ENCODE measurements around the gene PAF1. TPM values are rescaled to one million over a fixed set of nuclear protein-coding genes. Genes with fewer than 3 reads are reported as not detected.
A peak's percentile ranks its signal among the peaks of the same experiment; 100 is the strongest.

Gene PAF1
- total RNA-seq, 1 donor from 2014 or later = 47.1 TPM

DNA sequence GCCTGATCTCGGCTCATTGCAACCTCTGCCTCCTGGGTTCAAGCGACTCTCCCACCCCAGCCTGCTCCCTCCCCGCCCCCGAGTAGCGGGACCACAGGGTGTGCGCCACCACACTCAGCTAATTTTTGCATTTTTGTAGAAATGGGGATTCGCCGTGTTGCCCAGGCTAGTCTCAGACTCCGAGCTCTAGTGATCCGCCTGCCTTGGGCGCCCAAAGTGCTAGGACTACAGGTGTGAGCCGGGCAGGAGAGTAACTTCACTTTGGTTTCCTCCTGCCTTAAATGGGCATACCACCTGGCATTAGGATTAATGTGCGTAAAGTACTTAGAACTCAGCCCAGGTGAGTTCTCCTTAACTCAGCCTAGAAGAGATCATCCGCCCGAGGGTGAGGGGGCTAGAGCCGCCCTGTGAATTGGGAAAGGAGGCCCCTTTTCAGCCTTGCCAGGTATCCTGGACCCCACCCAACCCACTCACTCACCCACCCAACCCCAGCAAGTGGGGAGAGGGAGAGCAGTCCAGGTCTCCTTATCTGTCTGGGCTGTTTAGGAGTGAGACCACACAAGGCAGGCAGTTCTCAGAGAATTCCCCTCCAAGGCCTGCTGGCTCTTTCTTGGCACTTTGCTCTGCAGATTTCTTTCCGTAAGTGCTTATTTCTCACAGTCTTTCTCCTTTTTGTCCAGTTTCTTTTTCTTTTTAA lies 14.5 kb upstream of the PAF1 start:
- H3K4me1 Mint-ChIP-seq = peaks cover 51% of the 10 kb centered on the region
- DNase-seq = peak; percentile 69
- intact Hi-C loops (cut with micrococcal nuclease) = no loop called here
- no peaks in the 10 kb centered on the region for H3K27me3 Mint-ChIP-seq
- peak overlapping the region; percentile 45 for H3K4me3 Mint-ChIP-seq
- H3K27ac Mint-ChIP-seq = peak overlapping the region; percentile 58
- H3K9me3 Mint-ChIP-seq = no peaks in the 10 kb centered on the region
- peaks cover 22% of the 10 kb centered on the region for H3K36me3 Mint-ChIP-seq (ENCODE audit: low read depth)

DNA sequence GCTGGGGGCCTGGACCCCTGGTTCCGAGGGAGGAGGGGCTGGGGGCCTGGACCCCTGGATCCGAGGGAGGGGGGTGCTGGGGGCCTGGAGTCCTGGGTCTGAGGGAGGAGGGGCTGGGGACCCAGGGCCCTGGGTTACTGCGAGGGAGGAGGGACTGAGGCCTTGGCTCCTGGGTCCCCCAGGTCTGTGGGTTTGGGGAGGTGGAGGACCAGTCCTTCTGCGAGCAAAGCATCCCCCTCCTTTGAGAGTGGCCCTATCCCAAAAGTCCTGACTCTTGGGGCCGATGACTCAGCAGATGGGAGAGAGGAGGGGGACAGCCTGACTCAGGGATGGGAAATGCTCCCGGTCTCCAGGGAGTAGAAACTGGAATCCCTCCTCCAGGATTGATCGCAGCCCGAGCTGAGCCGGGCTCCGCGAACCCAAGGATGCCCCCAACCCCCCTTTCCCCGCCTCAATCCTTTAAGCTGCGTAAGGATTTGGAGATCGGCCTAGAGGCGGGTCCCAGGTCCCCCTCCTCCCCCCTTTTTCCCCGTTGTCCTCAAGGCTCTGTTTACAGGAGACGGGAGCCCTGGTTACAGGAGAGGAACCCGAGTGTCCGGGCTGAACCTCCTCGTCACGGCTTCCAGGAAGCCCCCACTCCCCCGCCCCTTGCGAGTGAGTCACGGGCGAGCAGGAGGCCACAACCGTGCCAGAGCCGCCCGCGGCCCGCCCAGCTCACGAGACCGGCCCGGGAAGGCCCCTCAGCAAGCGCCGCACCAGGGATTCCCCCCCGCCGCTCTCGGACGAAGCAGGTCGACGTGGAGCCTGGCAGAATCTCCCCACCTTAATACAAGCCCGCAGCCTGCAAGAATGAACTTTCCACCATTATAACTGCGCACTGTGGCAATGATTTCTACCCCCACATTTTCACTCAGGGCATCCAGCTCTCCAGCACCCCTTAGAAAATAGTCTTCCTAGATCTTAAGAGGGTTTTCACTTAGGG lies 12.7 kb upstream of the PAF1 start:
- DNase-seq = peak; percentile 98
- Mint-ChIP-seq H3K4me3 (peak overlapping the region; percentile 87), H3K36me3 (ENCODE audit: low read depth) (peaks cover 25% of the 10 kb centered on the region), H3K27me3 (no peaks in the 10 kb centered on the region), H3K4me1 (peaks cover 58% of the 10 kb centered on the region), H3K9me3 (no peaks in the 10 kb centered on the region), H3K27ac (peak overlapping the region; percentile 91)
- intact Hi-C loops (cut with micrococcal nuclease) = no loop called here

- Mint-ChIP-seq H3K27ac (peak overlapping the region; percentile 91), H3K27me3 (no peaks in the 10 kb centered on the region), H3K36me3 (ENCODE audit: low read depth) (peaks cover 15% of the 10 kb centered on the region), H3K9me3 (no peaks in the 10 kb centered on the region), H3K4me3 (peak overlapping the region; percentile 87), H3K4me1 (peaks cover 57% of the 10 kb centered on the region)
- intact Hi-C loops (cut with micrococcal nuclease) = no loop called here
- DNase-seq = peak; percentile 96
Measured at GRCh38 chr19:39402346-39403300, 11.7 kb upstream of the PAF1 start.

DNA sequence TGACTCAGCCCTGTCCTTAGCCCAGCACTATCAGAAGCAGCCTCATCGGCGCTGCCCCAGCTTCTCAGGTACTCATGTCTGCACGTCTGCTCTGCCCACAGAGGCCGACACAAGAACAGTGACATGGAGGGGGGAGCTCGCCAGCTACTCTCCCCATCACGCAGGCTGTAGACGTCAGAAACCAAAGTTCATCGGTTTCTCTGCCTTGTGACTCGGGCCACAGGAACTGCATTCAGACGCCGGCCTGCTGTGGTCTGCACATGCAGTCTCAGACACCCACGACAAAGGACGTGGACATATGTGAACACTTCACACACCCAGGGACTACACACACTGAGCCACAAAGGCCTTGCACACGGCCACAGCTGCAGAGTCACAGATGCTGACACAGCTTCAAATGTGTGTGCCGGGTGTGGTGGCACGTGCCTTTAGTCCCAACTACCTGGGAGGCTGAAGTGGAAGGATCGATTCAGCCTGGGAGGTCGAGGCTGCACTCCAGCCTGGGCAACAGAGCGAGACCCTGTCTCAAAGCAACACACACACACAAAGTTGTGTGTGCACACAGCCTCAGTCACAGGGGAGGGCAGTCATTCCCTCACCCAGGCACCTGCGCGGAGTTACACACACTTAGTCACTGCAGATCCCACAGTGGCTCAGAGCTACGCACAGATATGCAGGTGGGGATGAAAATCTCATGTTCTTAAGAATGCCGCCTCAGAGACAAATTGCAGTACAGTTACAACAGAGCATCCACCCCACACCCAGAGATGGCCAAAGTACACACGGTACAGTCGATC lies 10.8 kb upstream of the PAF1 start:
- peak overlapping the region; percentile 91 for H3K27ac Mint-ChIP-seq
- H3K9me3 Mint-ChIP-seq = no peaks in the 10 kb centered on the region
- no peaks in the 10 kb centered on the region for H3K27me3 Mint-ChIP-seq
- intact Hi-C loops (cut with micrococcal nuclease) = no loop called here
- H3K4me3 Mint-ChIP-seq = peak overlapping the region; percentile 87
- peaks cover 60% of the 10 kb centered on the region for H3K4me1 Mint-ChIP-seq
- peak; percentile 92 for DNase-seq
- H3K36me3 Mint-ChIP-seq (ENCODE audit: low read depth) = peaks cover 11% of the 10 kb centered on the region

DNA sequence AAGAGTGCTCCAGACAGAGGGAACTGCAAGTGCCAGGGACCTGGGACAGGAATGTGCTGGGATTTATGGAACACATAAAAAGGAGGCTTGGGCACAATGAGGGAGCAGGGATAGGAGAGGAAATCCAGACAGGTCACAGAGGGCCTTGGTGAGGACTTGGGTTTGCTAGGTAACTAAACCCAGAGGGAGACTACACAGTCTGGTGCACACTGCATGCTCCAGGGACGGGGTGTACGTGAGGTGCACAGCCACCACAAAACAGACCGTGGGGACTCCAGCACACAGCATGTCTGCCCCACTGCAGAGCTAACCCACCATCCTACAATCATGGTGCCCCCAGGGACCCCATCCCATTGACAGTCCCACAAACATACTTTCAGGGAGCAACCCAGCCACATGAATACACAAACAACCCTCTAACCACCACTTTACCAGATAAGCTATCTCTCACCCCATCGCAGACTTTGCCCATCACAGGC lies 10.2 kb upstream of the PAF1 start:
- Mint-ChIP-seq H3K4me3 (peak overlapping the region; percentile 87), H3K9me3 (no peaks in the 10 kb centered on the region), H3K4me1 (peaks cover 57% of the 10 kb centered on the region), H3K27me3 (no peaks in the 10 kb centered on the region), H3K27ac (peak overlapping the region; percentile 91), H3K36me3 (ENCODE audit: low read depth) (peaks cover 11% of the 10 kb centered on the region)
- intact Hi-C loops (cut with micrococcal nuclease) = no loop called here
- no peak for DNase-seq

GRCh38 chr19:39400061-39400460 lies 9.2 kb upstream of the PAF1 start:
- peaks cover 56% of the 10 kb centered on the region for H3K4me1 Mint-ChIP-seq
- no peaks in the 10 kb centered on the region for H3K27me3 Mint-ChIP-seq
- no peak overlapping the region for H3K4me3 Mint-ChIP-seq
- DNase-seq = no peak
- peaks cover 17% of the 10 kb centered on the region for H3K36me3 Mint-ChIP-seq (ENCODE audit: low read depth)
- intact Hi-C loops (cut with micrococcal nuclease) = no loop called here
- peak overlapping the region; percentile 38 for H3K27ac Mint-ChIP-seq
- no peaks in the 10 kb centered on the region for H3K9me3 Mint-ChIP-seq

DNA sequence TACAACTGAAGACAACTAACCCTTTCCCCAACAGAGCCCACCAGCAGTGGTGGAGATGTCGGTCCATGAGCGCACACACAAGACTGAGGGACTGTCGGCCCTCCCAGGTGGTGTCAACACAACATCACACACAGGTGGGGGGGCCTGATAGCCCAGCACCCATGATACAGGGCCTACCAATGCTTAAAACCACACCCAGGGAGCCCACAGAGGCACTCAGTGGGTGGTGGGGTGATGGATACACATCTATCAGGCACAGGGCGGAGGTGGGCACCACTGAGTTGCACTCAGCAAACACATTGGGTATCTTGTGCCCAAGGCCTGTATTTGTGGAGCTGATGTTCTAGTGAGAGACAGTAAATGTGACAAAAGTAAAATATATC lies 8.8 kb upstream of the PAF1 start:
- H3K9me3 Mint-ChIP-seq = no peaks in the 10 kb centered on the region
- H3K4me3 Mint-ChIP-seq = no peak overlapping the region
- no peaks in the 10 kb centered on the region for H3K27me3 Mint-ChIP-seq
- peaks cover 18% of the 10 kb centered on the region for H3K36me3 Mint-ChIP-seq (ENCODE audit: low read depth)
- H3K4me1 Mint-ChIP-seq = peaks cover 57% of the 10 kb centered on the region
- intact Hi-C loops (cut with micrococcal nuclease) = no loop called here
- H3K27ac Mint-ChIP-seq = peak overlapping the region; percentile 38
- DNase-seq = no peak

DNA sequence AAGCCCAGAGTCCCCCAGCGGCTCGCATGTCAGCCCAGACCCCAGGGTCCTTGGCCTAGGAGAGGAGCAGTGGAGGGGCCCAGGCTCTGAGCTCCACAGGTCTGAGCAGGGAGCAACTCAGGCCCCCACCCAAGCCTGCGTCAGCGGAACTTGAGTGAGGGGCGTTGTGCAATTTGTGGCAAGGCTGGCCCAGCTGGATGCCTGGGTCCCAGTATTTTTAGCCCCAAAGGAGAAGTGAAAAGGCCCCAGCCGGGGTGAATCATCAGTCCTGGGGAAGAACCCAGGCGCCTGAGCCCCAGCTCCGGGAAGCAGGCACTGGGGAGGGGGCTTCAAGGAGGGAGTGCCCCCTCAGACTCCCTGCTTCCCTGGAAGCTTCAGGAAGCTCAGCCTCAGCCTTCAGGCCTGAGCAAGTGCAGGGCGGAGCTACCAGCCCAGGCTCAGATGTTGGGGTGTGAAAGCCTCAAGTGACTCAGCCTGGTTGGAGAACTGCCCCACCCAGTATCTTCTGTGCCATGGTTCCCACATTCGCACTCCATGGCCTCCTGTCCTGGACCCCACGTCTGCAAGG lies 7.5 kb upstream of the PAF1 start:
- Mint-ChIP-seq H3K27ac (peak overlapping the region; percentile 90), H3K4me3 (peak overlapping the region; percentile 60), H3K36me3 (ENCODE audit: low read depth) (peaks cover 24% of the 10 kb centered on the region), H3K27me3 (no peaks in the 10 kb centered on the region), H3K9me3 (no peaks in the 10 kb centered on the region), H3K4me1 (peaks cover 54% of the 10 kb centered on the region)
- intact Hi-C loops (cut with micrococcal nuclease) = no loop called here
- DNase-seq = peak; percentile 84

DNA sequence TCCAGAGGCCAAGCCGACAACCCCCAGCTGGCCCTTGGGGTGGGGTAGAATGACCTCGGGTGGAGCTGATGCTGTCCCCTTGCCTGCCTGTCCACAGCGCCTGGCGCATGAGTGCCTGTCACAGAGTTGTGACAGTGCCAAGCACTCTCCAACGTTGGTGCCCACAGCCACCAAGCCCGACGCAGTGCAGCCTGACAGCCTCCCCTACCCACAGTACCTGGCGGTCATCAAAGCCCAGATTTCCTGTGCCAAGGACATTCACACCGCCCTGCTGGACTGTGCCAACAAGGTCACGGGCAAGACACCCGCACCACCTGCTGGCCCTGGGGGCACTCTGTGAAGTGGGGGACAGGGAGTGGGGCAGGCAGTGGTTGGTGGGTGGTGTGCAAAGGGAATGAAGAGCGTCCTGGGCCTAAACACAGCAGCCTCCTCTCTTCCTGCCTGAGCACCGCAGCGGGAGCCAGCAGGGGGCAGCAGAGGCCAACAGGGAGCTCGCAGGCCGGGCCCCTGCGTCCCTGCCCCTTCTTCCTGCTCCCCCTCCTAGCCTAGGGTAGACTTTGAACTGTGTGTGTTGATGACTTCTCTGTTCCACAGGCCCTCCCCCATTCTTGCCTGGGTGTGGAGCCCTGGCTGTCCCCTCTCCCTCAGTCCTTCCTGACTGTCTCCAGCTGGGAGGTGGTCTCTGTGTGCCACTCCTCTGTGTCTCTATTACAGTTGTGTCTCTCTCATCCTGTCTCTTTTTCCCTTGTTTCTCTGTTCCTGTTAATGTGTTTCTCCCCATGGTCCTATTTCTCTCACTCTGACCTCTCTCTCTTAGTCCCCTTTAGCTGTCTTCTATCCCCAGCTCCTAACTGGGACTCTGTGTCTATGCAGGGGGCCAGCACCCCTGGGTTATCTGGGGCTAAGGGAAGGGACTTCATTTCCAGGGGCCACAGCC lies 6.7 kb upstream of the PAF1 start:
- peaks cover 51% of the 10 kb centered on the region for H3K4me1 Mint-ChIP-seq
- H3K27me3 Mint-ChIP-seq = no peaks in the 10 kb centered on the region
- peak overlapping the region; percentile 90 for H3K27ac Mint-ChIP-seq
- no peaks in the 10 kb centered on the region for H3K9me3 Mint-ChIP-seq
- peaks cover 26% of the 10 kb centered on the region for H3K36me3 Mint-ChIP-seq (ENCODE audit: low read depth)
- intact Hi-C loops (cut with micrococcal nuclease) = loop anchor here (1.0 kb wide), 2 partner anchors 14 to 135 kb away; partner anchors contain the start of gene EID2B
- DNase-seq = peak; percentile 98
- peak overlapping the region; percentile 60 for H3K4me3 Mint-ChIP-seq

DNA sequence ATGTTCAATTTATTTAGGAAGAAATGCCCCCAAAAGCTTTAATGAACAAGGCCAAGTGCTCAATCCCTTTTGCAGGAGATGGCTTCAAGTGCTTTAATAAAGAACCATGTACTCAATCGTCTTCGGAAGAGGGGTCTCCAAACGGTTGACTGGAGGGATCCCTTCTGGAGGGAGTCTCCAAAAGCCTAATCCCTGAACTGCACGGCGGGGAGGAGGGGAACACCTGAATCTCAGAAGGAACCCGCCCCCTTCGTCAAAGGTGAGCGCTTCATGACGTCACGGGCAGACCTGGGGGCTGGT lies 505 bp downstream of the PAF1 start:
- no peaks in the 10 kb centered on the region for H3K27me3 Mint-ChIP-seq
- DNase-seq = no peak
- H3K9me3 Mint-ChIP-seq = no peaks in the 10 kb centered on the region
- H3K4me1 Mint-ChIP-seq = peaks cover 28% of the 10 kb centered on the region
- peak overlapping the region; percentile 98 for H3K4me3 Mint-ChIP-seq
- H3K36me3 Mint-ChIP-seq (ENCODE audit: low read depth) = peaks cover 49% of the 10 kb centered on the region
- intact Hi-C loops (cut with micrococcal nuclease) = loop anchor here (2.0 kb wide), 2 partner anchors 40 kb away; no protein-coding TSS in a partner anchor
- peak overlapping the region; percentile 97 for H3K27ac Mint-ChIP-seq

DNA sequence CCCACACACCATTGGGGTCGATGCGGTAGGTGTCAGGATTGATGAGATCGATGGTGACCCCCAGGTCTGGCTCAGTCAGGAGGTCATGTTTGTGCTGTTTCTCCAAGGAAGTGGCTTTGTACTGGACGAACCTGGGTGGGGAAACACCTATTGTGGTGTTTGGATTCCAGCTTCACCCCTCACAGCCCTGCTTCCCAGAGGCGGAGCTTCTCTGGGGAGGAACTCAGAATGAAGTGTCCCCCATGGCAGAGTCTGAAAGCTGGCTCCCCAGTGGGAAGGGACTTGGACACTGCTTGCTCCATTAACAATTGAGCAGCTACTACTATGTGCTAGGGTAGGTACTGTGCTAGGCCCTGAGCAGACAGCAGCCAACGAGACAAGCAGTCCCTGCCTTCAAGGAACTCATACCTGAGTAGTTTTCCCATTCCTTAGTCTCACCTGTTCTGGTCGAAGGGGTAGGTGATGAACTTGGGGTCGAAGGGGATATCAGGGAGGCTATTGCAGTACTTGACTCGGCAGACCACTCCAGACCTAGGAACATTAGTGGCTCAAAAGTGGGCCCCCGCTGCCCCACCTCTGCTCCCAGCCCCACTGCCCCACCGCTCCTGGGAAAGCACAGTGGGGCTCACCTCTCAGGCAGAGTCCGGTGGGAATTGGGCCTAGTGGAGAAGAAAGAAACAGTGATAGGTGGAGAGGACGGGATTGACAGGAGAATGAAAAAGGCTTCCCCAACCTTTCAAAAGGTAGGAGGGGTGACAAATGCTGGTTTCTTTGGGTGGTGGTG lies 1.1 kb downstream of the PAF1 start:
- Mint-ChIP-seq H3K27ac (peak overlapping the region; percentile 97), H3K36me3 (ENCODE audit: low read depth) (peaks cover 47% of the 10 kb centered on the region), H3K4me3 (peak overlapping the region; percentile 98), H3K27me3 (no peaks in the 10 kb centered on the region), H3K4me1 (peaks cover 27% of the 10 kb centered on the region), H3K9me3 (no peaks in the 10 kb centered on the region)
- intact Hi-C loops (cut with micrococcal nuclease) = loop anchor here (2.0 kb wide), 2 partner anchors 39 to 41 kb away; no protein-coding TSS in a partner anchor
- DNase-seq = no peak

Data from activated CD4-positive, alpha-beta T cell treated with anti-CD3 and anti-CD28 coated beads, Interleukin-2, amount 10 ng/mL, durations not matched to agents 24 days and 14 days (primary cell).